HG03558 (cell line): ENCODE results near the gene C2CD2.

Experiments used
- ATAC-seq: cut with Tn5 transposase; IDR thresholded peaks from one replicate; pipeline ENCODE4 v1.9.1; 2021; ENCODE audit warnings: moderate number of reproducible peaks; ENCODE audit not compliant: unreplicated experiment; ENCODE audit errors: extremely low read depth

C2CD2 gene

DNA sequence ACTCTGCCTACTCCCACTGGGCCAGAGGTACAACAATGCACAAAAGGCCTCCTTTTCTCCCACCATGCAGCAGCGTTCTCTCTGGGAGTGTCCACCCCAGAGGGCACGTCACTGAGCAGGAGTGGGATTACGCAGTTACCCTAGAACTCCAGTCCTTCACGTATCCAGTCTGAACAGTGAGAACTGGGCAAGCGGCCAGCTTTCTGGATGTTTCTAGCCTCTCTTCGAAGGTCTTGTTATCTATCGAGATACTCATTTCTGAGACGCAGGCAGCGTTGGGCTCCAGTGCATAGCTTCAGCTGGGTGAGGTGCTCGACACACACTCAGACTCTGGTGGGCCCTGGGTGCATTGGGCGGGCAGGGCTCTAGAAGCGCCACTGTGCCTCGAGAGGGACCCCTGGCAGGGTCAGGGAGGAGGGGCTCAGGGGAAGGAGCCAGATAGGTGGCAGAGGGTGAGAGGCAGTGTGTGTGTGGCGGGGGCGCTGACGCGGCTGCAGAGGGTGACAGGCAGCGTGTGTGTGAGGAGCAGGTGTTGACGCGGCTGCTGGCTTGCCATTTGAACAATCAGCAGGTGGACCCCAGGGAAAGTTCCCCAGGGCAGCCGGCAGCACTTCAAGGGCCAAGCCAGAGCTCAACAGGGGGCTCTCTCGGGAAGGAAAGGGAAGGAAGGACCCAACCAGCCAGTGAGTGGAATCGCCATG lies 102.6 kb downstream of the C2CD2 start:
- no peak for ATAC-seq

GRCh38 chr21:41850085-41850484 lies 103.7 kb downstream of the C2CD2 start:
- no peak for ATAC-seq

DNA sequence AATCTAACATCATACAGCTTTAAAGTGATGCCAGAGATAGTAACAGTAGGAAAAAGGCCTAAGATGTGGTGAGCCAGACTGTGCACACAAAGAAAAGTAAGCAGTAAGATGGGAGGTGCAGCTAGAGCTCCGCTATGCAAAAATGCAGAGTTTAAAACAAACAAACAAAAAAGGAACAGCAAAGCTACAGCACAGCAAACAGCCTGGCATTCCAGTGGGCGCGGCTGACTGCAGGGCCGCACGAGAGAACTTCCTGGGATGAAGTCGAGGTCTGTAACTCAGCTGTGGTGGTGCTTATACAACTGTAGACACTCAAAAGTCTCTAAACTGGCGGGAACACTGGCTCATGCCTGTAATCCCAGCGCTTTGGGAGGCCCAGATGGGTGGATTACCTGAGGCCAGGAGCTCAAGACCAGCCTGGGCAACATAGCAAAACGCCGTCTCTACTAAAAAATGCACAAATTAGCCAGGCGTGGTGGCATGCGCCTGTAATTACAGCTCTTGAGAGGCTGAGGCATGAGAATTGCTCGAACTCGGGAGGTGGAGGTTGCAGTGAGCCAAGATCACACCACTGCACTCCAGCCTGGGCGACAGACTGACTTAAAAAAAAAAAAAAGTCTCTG lies 104.7 kb downstream of the C2CD2 start:
- no peak for ATAC-seq

DNA sequence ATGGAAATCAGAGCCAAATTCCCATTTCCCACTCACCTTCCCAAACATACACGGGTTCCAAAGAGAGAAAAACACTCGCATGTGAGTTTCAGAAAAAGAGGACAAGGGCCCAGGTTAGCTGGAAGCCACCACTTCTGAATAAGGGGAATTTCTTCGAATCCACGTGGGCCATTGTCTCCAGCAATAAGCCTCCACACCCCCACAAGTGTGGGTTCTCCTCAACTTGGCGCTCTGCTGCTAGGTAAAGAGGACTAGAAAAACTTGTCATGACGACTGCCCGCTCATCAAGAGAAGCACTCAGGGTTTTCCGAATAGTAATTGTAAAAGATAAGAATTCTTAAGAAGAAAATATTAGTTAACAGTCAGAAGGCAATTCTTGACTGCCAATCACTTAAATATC lies 105.3 kb downstream of the C2CD2 start:
- no peak for ATAC-seq

GRCh38 chr21:41847066-41847804 lies 106.6 kb downstream of the C2CD2 start:
- ATAC-seq: no peak

DNA sequence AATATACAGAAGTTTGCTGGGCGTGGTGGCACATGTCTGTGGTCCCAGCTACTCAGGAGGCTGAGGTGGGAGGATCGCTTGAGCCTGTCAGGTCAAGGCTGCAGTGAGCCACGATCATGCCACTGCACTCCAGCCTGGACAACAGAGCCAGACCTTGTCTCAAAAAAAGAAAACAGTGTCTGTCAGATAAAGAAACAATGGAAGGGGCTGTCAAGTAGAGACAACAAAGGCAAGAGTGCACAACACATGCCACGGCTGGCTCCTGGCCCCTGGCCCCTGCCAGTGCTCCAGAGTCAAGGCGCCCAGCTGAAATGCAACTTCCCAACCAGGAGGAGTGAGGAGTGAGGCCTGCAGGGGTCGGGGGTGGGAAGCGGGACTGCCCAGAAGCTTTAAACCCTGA lies 107.3 kb downstream of the C2CD2 start:
- ATAC-seq: no peak

DNA sequence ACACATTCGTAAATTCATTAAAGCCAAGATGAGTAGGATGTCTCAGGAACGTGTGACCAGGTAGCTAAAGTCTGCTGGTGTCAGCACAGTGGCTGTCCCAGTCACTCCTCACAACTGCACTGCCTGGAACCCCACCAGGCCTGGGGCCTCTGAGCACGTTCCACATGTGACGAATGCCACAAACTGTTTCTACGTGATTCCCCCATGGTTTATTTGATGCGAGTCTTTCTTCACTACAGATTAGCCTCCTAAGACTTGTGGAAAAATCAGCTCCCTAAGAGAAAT lies 107.8 kb downstream of the C2CD2 start:
- ATAC-seq: no peak

DNA sequence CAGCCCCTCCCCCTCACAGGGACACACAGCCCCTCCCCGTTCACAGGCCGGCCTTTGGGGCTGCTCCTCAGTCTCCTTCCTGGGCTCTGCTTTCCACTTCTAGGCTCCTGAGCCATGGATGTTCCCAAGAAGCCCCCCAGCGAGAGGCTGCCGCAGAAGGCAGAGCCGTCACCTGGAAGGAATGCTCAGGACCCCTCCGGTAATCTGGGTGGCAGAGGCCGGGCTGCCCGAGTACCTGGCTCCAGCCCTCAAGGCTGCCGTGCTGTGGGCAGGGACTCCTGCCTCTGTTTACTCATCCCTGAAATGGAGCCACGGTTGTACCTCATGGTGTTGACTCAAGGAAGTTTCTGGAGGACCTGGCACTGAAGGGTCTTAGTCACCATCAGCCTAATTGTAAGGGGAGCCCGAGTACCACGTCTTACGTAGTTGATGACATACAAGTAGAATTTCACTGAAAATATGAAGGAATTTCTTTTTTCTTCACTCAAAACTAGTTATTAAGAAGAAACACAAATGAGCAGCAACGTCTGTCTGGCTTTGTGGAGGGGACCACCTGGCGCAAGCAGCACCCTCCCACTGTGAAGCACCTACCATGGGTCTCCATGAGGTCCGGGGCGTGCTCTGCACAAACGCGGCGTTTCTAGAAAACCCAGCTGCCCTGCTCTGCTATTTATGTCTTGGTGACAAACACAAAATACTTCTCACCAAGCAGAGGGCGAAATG lies 108.3 kb downstream of the C2CD2 start:
- ATAC-seq: no peak

GRCh38 chr21:41843584-41843983 lies 110.2 kb downstream of the C2CD2 start:
- no peak for ATAC-seq

DNA sequence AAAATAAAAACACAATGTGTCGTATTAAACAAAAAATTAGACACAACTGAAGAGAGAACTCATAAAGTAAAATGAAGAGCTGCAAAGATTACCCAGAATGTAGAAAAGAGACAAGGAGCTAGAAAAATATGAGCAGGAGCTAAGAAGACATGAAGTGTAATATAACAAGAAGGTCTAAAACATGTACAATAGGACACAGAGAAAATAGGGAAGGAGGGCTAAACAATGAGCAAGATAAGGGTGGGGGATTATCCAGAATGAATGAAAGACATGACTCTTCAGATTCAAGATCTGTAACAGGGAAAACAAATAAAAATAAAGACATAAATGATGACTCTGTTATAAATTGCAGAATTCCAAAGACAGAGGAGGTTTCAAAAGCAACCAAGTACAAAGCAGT lies 112.9 kb downstream of the C2CD2 start:
- no peak for ATAC-seq

- no peak for ATAC-seq
These were observed 114.3 kb downstream of the C2CD2 start for GRCh38 chr21:41839387-41840000.

- ATAC-seq: no peak
These were observed 116.0 kb downstream of the C2CD2 start for GRCh38 chr21:41837756-41838297.

GRCh38 chr21:41836166-41837015 lies 117.4 kb downstream of the C2CD2 start:
- no peak for ATAC-seq

GRCh38 chr21:41835711-41836154 lies 118.1 kb downstream of the C2CD2 start:
- ATAC-seq: no peak
